NB4 (cell line): ENCODE measurements around the gene CCNY.

Experiments used
- CTCF ChIP-seq: IDR thresholded peaks from one replicate; pipeline ENCODE4 v1.5.1; 2012; ENCODE audit warnings: low read depth, low read length
- MAX ChIP-seq: IDR thresholded peaks from 2 replicates; pipeline ENCODE4 v1.6.1; 2011; ENCODE audit warnings: low read depth, low read length
- MYC ChIP-seq: IDR thresholded peaks from 2 replicates; pipeline ENCODE4 v1.6.1; 2011; ENCODE audit warnings: low read depth, low read length
- POLR2A ChIP-seq: IDR thresholded peaks from 2 replicates; pipeline ENCODE4 v1.6.1; 2011; ENCODE audit warnings: mild to moderate bottlenecking; ENCODE audit not compliant: insufficient read length; ENCODE audit errors: extremely low read depth

GRCh38 chr10:35307297-35307696, 29.0 kb upstream of the CCNY start:
- no peak for TF ChIP-seq CTCF
- TF ChIP-seq POLR2A: no peak
- TF ChIP-seq MAX: no peak
- no peak for TF ChIP-seq MYC
